HG02763 (cell line): ENCODE measurements around the gene ATP11B.

Experiments
- ATAC-seq: cut with Tn5 transposase; IDR thresholded peaks from one replicate; pipeline ENCODE4 v1.9.1; 2021; ENCODE audit warnings: mild to moderate bottlenecking, moderate library complexity; ENCODE audit not compliant: unreplicated experiment

The ATP11B gene

GRCh38 chr3:182906036-182906435 lies 112.7 kb downstream of the ATP11B start:
- no peak for ATAC-seq

- no peak for ATAC-seq
Measured at GRCh38 chr3:182908471-182908870, 115.2 kb downstream of the ATP11B start.

- no peak for ATAC-seq
Measured at GRCh38 chr3:182909318-182910040, 116.2 kb downstream of the ATP11B start.

- no peak for ATAC-seq
Measured at GRCh38 chr3:182910936-182911781, 117.9 kb downstream of the ATP11B start.

- ATAC-seq: no peak
Measured at GRCh38 chr3:182911782-182912111, 118.4 kb downstream of the ATP11B start.

- no peak for ATAC-seq
Measured at GRCh38 chr3:182912474-182912873, 119.2 kb downstream of the ATP11B start.

GRCh38 chr3:182913889-182914288 lies 120.6 kb downstream of the ATP11B start:
- ATAC-seq: peak; percentile 75

GRCh38 chr3:182914341-182914740 lies 121.0 kb downstream of the ATP11B start:
- ATAC-seq: no peak

- no peak for ATAC-seq
Measured at GRCh38 chr3:182917134-182917533, 123.8 kb downstream of the ATP11B start.

GRCh38 chr3:182919866-182920357 lies 126.6 kb downstream of the ATP11B start:
- no peak for ATAC-seq

- ATAC-seq: no peak
Measured at GRCh38 chr3:182920515-182921084, 127.3 kb downstream of the ATP11B start.

GRCh38 chr3:182921665-182922355 lies 128.5 kb downstream of the ATP11B start:
- ATAC-seq: no peak

GRCh38 chr3:182925330-182925943 lies 132.1 kb downstream of the ATP11B start:
- ATAC-seq: peak; percentile 90

- no peak for ATAC-seq
Measured at GRCh38 chr3:182925944-182926337, 132.6 kb downstream of the ATP11B start.

GRCh38 chr3:182935803-182936202 lies 142.5 kb downstream of the ATP11B start:
- ATAC-seq: no peak

- ATAC-seq: no peak
Measured at GRCh38 chr3:182936239-182936917, 143.1 kb downstream of the ATP11B start.

- ATAC-seq: no peak
Measured at GRCh38 chr3:182936918-182937285, 143.6 kb downstream of the ATP11B start.

- ATAC-seq: peak; percentile 64
Measured at GRCh38 chr3:182937293-182938051, 144.2 kb downstream of the ATP11B start.

- ATAC-seq: no peak
Measured at GRCh38 chr3:182940266-182940808, 147.0 kb downstream of the ATP11B start.
